Body of pancreas (tissue), 4 donors: ENCODE data around the gene NHSL1. TPM values are rescaled to one million over a fixed set of nuclear protein-coding genes. Genes with fewer than 3 reads are reported as not detected.

Experiments used
- ATAC-seq: fragments of 150-250 bp; one replicate; pipeline ENCODE4 v1.9.1; 2016
- DNase-seq, 4 donors: peaks; one replicate each; pipeline ENCODE4 v3.0.0-alpha.2; 2019
- H3K27ac ChIP-seq, 4 donors: fragments of 200-600 bp; sonication (generic); 1 replicate in 3 of 4; 2 replicates in 1 of 4; pipeline versions ENCODE4 v1.5.1 to v1.6.1; 2016 to 2019; ENCODE audit warnings: mild to moderate bottlenecking in 1 of 4, mixed read lengths in 1 of 4, moderate library complexity in 1 of 4
- H3K27me3 ChIP-seq, 2 donors: fragments of 200-600 bp; sonication (generic); one replicate each; pipeline ENCODE4 v1.6.0; 2016; ENCODE audit warnings: mild to moderate bottlenecking in 1 of 2
- H3K36me3 ChIP-seq, 2 donors: fragments of 200-600 bp; sonication (generic); replicated peaks in 1 of 2; 2 replicates each; pipeline ENCODE4 v1.5.1; 2016; ENCODE audit warnings: low read depth in 2 of 2; ENCODE audit not compliant: insufficient read depth in 1 of 2
- H3K4me1 ChIP-seq: fragments of 200-600 bp; sonication (generic); one replicate; pipeline ENCODE4 v1.6.0; 2016
- H3K4me3 ChIP-seq, 2 donors: fragments of 200-600 bp; sonication (generic); 1 replicate in 1 of 2; 2 replicates in 1 of 2; pipeline ENCODE4 v1.5.1; 2016 to 2019
- H3K9me3 ChIP-seq, 3 donors: fragments of 200-600 bp; sonication (generic); 1 replicate in 2 of 3; 2 replicates in 1 of 3; pipeline ENCODE4 v1.5.1; 2016
- POLR2A ChIP-seq, 3 donors: fragments of 450-650 bp; IDR thresholded peaks; one replicate each; pipeline ENCODE4 v1.6.1; 2016; ENCODE audit warnings: antibody characterized with exemption in 3 of 3, mild to moderate bottlenecking in 2 of 3
- WGBS, 2 donors: methylation state at CpG; one replicate each; pipeline ENCODE4 v1.1.5; 2017; 5-methylcytosine and 5-hydroxymethylcytosine counted together
- intact Hi-C: fragments of 100-400 bp; cut with DNase I; formaldehyde crosslinking; loops from one replicate; pipeline ENCODE4 v1.15.1; 2023
- total RNA-seq, 2 donors: library from RNA; depleted of rRNA; stranded (reverse); fragments of >200 nt; gene quantifications; one replicate each; pipeline ENCODE4 v1.1.0, GENCODE V29; 2016
- TF ChIP-seq, protein P1 (sequence below), 7 experiments: fragments of 450-650 bp in 4 of 7; fragments of 200-600 bp in 3 of 7; sonication (generic) in 3 of 7; IDR thresholded peaks; one replicate each; pipeline ENCODE4 v1.5.1; 2016 to 2019; ENCODE audit warnings: antibody characterized with exemption in 7 of 7

The NHSL1 gene
- total RNA-seq, 2 donors from 2014 or later: 5.2 to 7.3 TPM

DNA sequence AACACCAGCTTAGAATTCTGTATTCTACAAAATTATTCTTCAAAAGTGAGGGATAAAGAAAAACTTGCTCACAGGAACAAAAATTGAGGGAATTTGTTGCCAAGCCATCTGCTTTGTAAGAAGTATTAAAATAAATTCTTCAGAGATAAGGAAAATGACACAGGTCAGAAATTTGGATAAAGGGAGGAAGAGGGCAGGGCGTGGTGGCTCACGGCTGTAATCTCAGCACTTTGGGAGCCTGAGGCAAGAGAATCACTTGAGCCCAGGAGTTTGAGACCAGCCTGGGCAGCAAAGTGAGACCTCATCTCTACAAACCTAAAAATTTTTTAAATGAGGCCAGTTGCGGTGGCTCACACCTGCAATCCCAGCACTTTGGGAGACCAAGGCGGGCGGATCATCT, 109.7 kb downstream of the NHSL1 start:
- H3K27me3 ChIP-seq: no peaks in the 10 kb centered on the region
- no peaks in the 10 kb centered on the region for H3K36me3 ChIP-seq
- no peaks in the 10 kb centered on the region for H3K9me3 ChIP-seq
- DNase-seq: no peak
- ATAC-seq: no peak
- H3K27ac ChIP-seq: no peak overlapping the region
- 93 to 94% methylated on average over 5 of the region's 5 CpGs for WGBS, 2 donors
- TF ChIP-seq, protein P1, sequence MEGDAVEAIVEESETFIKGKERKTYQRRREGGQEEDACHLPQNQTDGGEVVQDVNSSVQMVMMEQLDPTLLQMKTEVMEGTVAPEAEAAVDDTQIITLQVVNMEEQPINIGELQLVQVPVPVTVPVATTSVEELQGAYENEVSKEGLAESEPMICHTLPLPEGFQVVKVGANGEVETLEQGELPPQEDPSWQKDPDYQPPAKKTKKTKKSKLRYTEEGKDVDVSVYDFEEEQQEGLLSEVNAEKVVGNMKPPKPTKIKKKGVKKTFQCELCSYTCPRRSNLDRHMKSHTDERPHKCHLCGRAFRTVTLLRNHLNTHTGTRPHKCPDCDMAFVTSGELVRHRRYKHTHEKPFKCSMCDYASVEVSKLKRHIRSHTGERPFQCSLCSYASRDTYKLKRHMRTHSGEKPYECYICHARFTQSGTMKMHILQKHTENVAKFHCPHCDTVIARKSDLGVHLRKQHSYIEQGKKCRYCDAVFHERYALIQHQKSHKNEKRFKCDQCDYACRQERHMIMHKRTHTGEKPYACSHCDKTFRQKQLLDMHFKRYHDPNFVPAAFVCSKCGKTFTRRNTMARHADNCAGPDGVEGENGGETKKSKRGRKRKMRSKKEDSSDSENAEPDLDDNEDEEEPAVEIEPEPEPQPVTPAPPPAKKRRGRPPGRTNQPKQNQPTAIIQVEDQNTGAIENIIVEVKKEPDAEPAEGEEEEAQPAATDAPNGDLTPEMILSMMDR (IDR thresholded peaks at IDR 0.05): no peak
- TF ChIP-seq POLR2A (IDR thresholded peaks at IDR 0.05): no peak
- H3K4me3 ChIP-seq: no peak overlapping the region
- intact Hi-C loops: no loop called here
- H3K4me1 ChIP-seq: peaks cover 7% of the 10 kb centered on the region

DNA sequence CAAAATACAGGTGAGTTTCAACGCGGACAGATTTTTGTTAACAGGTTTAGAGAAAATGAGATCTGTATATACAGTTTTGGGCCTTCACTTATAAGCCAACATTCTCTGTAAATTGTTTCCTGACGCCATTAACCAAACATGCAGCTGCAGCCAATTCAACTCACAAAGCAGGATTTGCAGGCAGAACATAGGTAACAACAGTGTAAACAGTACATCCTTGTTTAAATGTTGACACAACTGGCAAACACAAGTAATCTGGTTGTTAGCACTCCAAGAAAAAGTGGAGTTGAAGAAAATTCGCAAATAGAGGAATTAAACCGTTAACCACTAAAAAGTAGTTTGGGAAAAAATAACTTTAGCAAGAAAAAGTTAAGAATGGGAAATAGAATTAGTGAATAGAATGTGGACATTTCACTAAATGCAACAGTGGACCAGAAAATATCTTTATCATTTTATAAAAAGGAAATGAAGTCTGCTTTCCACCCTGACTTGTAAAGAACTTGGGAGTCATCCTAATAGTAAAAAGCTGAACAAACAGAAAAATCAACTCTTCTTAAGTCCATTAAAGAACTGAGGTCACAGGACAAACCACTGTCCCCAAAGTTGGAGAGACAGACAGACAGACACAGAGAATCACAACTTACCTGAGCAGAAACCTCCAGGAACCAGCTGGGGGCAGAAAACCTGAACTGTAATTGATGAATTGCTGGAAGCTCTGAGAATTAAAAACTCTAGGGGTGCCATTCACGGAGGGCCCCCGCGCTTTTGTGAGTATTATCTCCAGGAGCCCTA, 111.5 kb downstream of the NHSL1 start:
- no peak for TF ChIP-seq POLR2A (IDR thresholded peaks at IDR 0.05)
- TF ChIP-seq, protein P1 (IDR thresholded peaks at IDR 0.05): no peak
- H3K9me3 ChIP-seq: no peaks in the 10 kb centered on the region
- no peaks in the 10 kb centered on the region for H3K27me3 ChIP-seq
- no peak for ATAC-seq
- intact Hi-C loops: no loop called here
- DNase-seq: peak in 1 of 4 donors; percentile 17
- no peak overlapping the region for H3K27ac ChIP-seq
- H3K36me3 ChIP-seq: no peaks in the 10 kb centered on the region
- no peak overlapping the region for H3K4me3 ChIP-seq
- peaks cover 7% of the 10 kb centered on the region for H3K4me1 ChIP-seq
- 48 to 53% methylated on average over 8 of the region's 8 CpGs for WGBS, 2 donors

DNA sequence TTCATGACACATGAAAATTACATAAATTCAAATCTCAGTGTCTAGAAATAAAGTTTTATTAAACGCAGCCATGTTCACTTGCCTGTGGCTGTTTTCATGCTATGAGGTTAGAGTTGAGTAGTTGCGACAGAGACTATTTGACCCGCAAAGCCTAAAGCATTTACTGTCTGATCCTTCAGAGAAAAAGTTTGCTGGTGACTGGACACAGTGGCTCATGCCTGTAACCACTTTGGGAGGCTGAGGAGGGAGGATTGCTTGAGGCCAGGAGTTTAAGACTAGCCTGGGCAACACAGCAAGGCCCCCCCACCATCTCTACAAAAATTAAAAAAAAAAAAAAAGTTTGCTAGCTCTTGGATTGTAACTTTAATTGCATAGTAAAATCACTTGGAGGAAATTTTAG, 112.4 kb downstream of the NHSL1 start:
- H3K27me3 ChIP-seq: no peaks in the 10 kb centered on the region
- TF ChIP-seq, protein P1 (IDR thresholded peaks at IDR 0.05): no peak
- TF ChIP-seq POLR2A (IDR thresholded peaks at IDR 0.05): no peak
- H3K27ac ChIP-seq: no peak overlapping the region
- H3K36me3 ChIP-seq: no peaks in the 10 kb centered on the region
- peaks cover 7% of the 10 kb centered on the region for H3K4me1 ChIP-seq
- intact Hi-C loops: no loop called here
- no peak for ATAC-seq
- no peak overlapping the region for H3K4me3 ChIP-seq
- WGBS, 2 donors: 93 to 98% methylated on average over 3 of the region's 3 CpGs
- H3K9me3 ChIP-seq: no peaks in the 10 kb centered on the region
- DNase-seq: no peak

DNA sequence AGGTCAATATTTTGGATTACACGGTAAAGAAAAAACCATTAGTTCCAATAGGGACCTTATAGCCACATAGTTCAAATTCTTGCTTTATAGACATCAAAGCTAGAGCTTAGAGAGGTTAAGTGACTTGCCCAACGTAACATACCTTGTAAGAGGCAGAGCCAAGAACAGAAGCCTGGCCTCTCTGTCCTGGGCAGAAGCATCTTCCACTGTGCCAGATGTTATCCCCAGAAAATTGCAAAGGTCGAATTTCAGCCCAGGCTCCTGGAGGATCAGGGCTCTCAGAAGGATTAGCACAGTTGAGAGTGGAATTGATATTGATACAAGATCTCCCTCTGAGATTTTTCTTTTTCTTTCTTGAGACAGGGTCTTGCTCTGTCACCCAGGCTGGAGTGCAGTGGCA, 115.5 kb downstream of the NHSL1 start:
- H3K4me3 ChIP-seq: no peak overlapping the region
- H3K27ac ChIP-seq: no peak overlapping the region
- H3K4me1 ChIP-seq: peaks cover 7% of the 10 kb centered on the region
- H3K36me3 ChIP-seq: no peaks in the 10 kb centered on the region
- intact Hi-C loops: no loop called here
- ATAC-seq: no peak
- no peak for DNase-seq
- WGBS, 2 donors: 61 to 68% methylated on average over 3 of the region's 3 CpGs
- H3K9me3 ChIP-seq: no peaks in the 10 kb centered on the region
- no peak for TF ChIP-seq POLR2A (IDR thresholded peaks at IDR 0.05)
- TF ChIP-seq, protein P1 (IDR thresholded peaks at IDR 0.05): no peak
- H3K27me3 ChIP-seq: no peaks in the 10 kb centered on the region
